Measurements from ENCODE around the gene SMIM36.

The SMIM36 gene

DNA sequence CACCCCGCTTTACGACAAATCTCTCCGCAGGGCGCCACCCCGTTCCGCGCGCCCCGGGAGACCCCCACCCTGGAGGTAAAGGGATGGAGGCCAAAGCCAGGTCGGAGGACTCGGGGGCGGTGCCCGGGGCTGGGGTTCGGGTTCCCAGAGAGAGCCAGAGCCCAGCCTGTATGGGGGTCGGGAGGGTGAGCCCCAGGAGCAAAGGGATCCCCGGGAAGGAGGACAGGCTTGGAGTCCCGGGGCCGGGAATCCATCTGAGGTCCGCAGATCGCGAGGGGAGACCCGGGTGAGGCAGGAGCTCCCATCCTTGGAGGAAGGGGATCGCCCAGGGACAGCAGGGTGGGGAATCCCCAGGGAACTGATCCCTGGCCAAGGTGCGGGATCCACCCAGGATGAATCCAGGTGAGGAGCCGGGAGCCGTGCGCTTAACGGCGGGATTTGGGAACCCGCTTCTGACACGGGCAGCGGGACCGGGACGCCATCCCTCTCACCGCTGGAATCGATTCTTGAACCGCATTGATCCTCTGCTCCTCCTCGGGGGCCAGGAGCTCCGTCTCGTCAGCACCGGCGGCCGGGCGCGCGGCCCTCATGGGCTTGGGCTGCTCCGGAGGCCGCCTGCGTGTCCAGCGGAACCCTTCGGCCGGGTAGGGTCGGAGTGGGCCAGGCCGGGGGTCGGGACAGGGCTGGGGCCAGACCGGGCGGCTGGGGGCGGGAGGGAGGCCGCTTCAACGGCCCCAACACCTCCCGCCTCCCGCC lies 89.9 kb downstream of the SMIM36 start, which contains the start of gene MMD:
MMD (minus strand) TSS at position 657 of the 756 bp plus-strand sequence; CDS start at position 517, 140 bp downstream.
- no peak for TF ChIP-seq ZFX (IDR thresholded peaks at IDR 0.05; ENCODE audit: borderline replicate concordance)
- TF ChIP-seq, protein P1, sequence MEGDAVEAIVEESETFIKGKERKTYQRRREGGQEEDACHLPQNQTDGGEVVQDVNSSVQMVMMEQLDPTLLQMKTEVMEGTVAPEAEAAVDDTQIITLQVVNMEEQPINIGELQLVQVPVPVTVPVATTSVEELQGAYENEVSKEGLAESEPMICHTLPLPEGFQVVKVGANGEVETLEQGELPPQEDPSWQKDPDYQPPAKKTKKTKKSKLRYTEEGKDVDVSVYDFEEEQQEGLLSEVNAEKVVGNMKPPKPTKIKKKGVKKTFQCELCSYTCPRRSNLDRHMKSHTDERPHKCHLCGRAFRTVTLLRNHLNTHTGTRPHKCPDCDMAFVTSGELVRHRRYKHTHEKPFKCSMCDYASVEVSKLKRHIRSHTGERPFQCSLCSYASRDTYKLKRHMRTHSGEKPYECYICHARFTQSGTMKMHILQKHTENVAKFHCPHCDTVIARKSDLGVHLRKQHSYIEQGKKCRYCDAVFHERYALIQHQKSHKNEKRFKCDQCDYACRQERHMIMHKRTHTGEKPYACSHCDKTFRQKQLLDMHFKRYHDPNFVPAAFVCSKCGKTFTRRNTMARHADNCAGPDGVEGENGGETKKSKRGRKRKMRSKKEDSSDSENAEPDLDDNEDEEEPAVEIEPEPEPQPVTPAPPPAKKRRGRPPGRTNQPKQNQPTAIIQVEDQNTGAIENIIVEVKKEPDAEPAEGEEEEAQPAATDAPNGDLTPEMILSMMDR (IDR thresholded peaks at IDR 0.05), result no peak
- peak within 1 kb of the TSS; percentile 69 for H3K27ac ChIP-seq

DNA sequence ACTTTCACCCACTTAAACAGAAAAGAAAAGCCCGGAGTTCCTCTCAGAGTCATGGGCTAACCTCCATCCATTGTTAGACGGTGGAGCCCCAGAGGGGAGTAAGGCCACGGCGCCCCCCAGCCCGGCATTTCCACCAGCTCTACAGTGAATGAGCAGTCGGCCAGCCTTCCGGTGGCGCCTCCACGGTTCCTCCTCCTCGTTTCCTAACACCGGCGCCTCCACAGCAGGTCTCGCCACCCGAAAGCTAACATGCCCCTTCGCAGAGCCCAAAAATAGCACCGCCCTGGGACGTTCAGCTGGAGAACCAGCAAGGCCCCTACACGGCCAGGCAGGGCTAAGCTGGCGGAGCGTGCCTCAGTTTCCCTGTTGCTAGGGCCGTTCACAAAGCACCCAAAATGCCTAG lies 90.5 kb downstream of the SMIM36 start:
- TF ChIP-seq, protein P1 (IDR thresholded peaks at IDR 0.05), result no peak
- no peak for TF ChIP-seq ZFX (IDR thresholded peaks at IDR 0.05; ENCODE audit: borderline replicate concordance)
- H3K27ac ChIP-seq, result no peak overlapping the region

DNA sequence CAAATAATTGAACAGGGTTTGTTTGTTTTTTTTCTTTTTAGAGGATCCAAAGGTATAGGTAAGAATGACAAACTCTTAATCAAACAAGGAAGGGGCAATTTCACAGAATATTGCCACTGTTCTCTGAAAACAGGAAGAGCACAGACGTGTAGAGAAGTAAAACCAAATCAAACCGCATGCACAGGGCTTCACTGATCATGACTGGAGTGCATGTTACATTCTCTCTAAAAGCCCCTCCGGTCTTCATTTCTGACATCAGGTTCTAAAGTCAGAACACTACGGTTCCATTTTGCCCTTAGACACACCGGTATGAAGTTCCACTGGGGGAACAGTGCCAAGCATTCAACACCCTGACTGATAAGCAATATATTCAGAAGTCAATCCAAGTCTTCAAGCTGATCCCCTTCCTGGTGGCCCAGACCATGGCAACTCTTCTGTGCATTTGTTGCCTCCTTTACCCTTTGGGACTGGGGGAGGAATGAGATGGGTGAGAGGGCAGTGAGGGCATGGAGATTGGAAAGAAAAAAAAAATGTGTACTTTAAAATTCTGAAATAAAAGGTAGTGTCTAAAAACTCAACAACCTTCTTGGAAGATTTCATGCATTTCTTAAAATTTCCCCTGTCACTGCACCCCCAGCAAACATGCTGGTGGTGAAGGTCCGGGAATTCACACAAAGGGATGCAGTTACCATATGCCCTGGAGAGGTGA lies 91.0 kb downstream of the SMIM36 start:
- no peak overlapping the region for H3K27ac ChIP-seq

DNA sequence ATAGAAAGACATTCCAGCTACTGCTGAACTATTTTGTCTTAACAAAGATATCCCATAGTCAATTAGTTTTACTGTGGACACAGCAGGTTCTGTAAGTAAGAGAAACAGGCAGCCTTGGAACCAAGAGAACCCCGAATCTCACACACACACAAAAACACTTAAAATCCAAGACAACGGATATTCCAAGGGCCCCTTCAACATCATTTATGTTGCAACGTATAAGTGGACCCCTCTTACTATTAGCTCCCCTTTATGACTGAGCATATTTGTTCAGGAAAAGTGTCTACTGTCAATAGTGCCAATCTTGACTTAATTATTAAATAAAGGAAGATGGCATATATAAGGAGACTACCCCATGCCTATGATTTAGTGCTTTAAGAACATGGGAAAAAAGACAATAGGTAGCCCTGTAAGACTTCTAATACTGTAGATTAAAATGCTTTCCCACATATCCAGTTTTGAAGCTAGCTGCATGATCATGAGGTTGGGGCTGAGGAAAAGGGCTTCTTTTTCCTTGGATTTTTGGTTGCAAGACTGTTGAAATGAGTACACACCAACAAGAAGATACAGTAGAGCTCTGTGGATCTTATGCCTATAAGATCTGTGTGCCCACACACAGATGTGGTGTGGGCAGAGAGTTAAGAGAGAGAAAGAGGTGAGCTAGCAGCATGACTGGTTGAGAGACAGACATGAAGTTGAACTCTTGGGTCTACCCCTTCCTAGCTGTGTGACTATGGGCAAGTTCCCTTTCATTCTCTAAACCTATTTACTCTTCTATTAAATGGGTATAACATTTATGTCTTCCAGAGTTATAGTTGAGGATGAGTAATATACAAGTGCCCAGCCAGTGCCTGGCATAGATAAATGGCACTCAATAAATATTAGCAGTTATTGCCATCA lies 92.6 kb downstream of the SMIM36 start:
- TF ChIP-seq, protein P1 (IDR thresholded peaks at IDR 0.05), result no peak
- TF ChIP-seq ZFX (IDR thresholded peaks at IDR 0.05; ENCODE audit: borderline replicate concordance), result no peak
- no peak overlapping the region for H3K27ac ChIP-seq

More for the DNA sequence above, 91.0 kb downstream of the SMIM36 start:
- TF ChIP-seq, protein P1 (IDR thresholded peaks at IDR 0.05), result no peak
- TF ChIP-seq ZFX (IDR thresholded peaks at IDR 0.05; ENCODE audit: borderline replicate concordance), result no peak

DNA sequence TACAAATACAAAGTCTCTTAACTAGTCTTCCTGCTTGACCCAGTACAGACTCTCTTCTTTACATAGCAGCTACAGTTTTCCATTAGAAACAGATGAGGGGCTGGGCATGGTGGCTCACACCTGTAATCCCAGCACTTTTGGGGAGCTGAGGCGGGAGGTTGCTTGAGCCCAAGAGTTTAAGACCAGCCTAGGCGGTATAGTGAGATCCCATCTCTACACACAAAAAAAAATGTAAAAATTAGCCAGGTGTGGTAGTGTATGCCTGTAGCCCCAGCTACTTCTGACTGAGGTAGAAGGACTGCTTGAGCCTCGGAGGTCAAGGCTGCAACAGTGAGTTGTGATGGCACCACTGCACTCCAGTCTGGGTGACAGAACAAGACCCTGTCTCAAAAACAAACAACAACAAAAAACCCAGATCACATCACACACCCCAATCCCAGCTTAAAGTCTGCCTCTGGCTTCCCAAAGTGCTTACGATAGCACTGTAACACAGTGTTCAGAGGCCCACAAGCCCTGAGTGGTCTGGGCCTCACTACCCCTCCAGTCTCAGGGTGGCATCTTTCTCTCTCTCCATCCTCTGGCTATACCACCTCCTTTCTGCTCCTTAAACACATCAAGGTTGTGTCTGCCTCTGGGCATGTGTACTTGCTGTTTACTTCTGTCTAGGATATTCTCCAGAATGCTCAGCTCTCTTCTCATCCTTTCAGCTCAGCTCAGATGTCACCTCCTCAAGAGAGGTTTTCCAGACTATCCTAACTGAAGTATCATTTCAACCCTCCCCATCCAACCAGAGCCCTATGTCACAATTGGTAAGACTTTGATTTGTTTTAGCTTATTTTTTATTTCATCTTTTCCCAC lies 93.6 kb downstream of the SMIM36 start:
- no peak for TF ChIP-seq ZFX (IDR thresholded peaks at IDR 0.05; ENCODE audit: borderline replicate concordance)
- TF ChIP-seq, protein P1 (IDR thresholded peaks at IDR 0.05), result no peak
- no peak overlapping the region for H3K27ac ChIP-seq

DNA sequence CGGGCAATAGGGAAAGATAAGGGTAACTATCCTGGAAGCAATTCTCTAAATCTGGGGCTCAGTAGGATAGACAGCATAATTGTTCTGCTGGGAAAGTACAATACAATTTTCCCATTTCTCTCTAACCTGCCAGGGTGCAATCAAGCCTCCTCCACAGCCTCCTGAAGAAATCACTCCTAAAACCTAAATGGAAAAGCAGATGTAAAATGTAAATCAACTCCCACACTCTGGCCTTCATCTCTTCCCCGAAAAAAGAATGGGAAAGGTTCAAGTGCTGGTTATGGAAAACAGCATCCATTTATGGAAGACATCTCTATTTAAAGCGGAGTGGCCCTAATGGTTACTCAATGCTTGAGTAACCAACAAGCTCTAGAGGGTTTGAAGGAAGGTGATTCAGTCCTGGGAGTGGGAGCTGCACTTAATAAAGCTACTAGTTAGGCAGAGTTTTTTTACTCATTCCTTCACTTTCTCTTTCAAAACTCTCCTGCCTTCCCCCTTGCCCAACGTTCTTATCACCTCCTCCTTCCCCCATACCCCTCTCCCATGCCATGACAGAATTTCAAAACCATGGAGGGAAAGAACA lies 94.7 kb downstream of the SMIM36 start:
- TF ChIP-seq, protein P1 (IDR thresholded peaks at IDR 0.05), result no peak
- no peak for TF ChIP-seq ZFX (IDR thresholded peaks at IDR 0.05; ENCODE audit: borderline replicate concordance)
- H3K27ac ChIP-seq, result no peak overlapping the region

Data from 22Rv1 (cell line).